Heart right ventricle (tissue), 16 donors: ENCODE data around the gene PELI3. TPM values are rescaled to one million over a fixed set of nuclear protein-coding genes. Genes with fewer than 3 reads are reported as not detected.
"Not testable (repeated sequence)": the region's sequence is repeated elsewhere in the genome, so short reads cannot be mapped to it uniquely, and the experiment has no call there.

Source experiments
- ATAC-seq, 8 donors: fragments of 200-7000 bp; cut with Tn5 transposase; one replicate each; pipeline ENCODE4 v1.9.1; 2020; ENCODE audit warnings: mild to moderate bottlenecking in 8 of 8, moderate library complexity in 8 of 8, moderate number of reproducible peaks in 1 of 8
- DNase-seq, 2 donors: peaks; one replicate each; pipeline ENCODE4 v3.0.0-alpha.2; 2020
- H3K27ac ChIP-seq, 10 donors: fragments of 200-600 bp; sonication (generic) in 2 of 10; one replicate each; pipeline versions ENCODE4 v1.5.0 to v1.8.0; 2020 to 2022; ENCODE audit warnings: mild to moderate bottlenecking in 3 of 10
- H3K27me3 ChIP-seq, 7 donors: fragments of 200-600 bp; one replicate each; pipeline ENCODE4 v1.8.0; 2021 to 2022; ENCODE audit warnings: mild to moderate bottlenecking in 2 of 7
- H3K36me3 ChIP-seq, 9 donors: fragments of 200-600 bp; sonication (generic) in 1 of 9; one replicate each; pipeline versions ENCODE4 v1.5.0 to v1.8.0; 2020 to 2022; ENCODE audit warnings: mild to moderate bottlenecking in 2 of 9
- H3K4me1 ChIP-seq, 9 donors: fragments of 200-600 bp; sonication (generic) in 1 of 9; one replicate each; pipeline versions ENCODE4 v1.5.0 to v1.8.0; 2020 to 2022; ENCODE audit warnings: mild to moderate bottlenecking in 4 of 9
- H3K4me3 ChIP-seq, 10 donors: fragments of 200-600 bp; sonication (generic) in 2 of 10; one replicate each; pipeline versions ENCODE4 v1.5.0 to v1.8.0; 2020 to 2022; ENCODE audit warnings: mild to moderate bottlenecking in 7 of 10, moderate library complexity in 2 of 10
- H3K9me3 ChIP-seq, 11 donors: fragments of 200-600 bp in 10 of 11; sonication (generic) in 2 of 11; one replicate each; pipeline versions ENCODE4 v1.5.0 to v1.8.0; 2013 to 2022; ENCODE audit warnings: mild to moderate bottlenecking in 2 of 11, control low read depth in 1 of 11, moderate library complexity in 1 of 11
- WGBS, 2 donors: extraction: QIAGEN DNeasy Blood & Tissue Kit; methylation state at CpG; one replicate each; pipeline ENCODE4 v1.1.7; 2013; ENCODE audit warnings: inconsistent platforms in 1 of 2; 5-methylcytosine and 5-hydroxymethylcytosine counted together
- intact Hi-C, 10 donors: fragments of 100-400 bp; cut with DNase I; formaldehyde crosslinking; loops; one replicate each; pipeline versions ENCODE4 v1.11.1 to v1.14.2; 2022
- polyA plus RNA-seq, 2 donors: library from polyadenylated mRNA; stranded (reverse); fragments of 200-250 nt; gene quantifications; one replicate each; pipeline ENCODE4 v1.2.3, GENCODE V29; 2013
- total RNA-seq, 10 donors: library from RNA; stranded (reverse); fragmentation: NEBNext Ultra II Directional in 3 of 10; extraction: Animal tissue kit (Norgen Biotek cat#: 25700) in 3 of 10; gene quantifications; one replicate each; pipeline versions ENCODE4 v1.2.1 to v1.2.4, GENCODE V29; 2021 to 2023
- TF ChIP-seq, protein P1 (sequence below), 9 donors: fragments of 200-600 bp; sonication (generic) in 2 of 9; IDR thresholded peaks; one replicate each; pipeline versions ENCODE4 v1.5.0 to v1.8.0; 2021 to 2022; ENCODE audit warnings: antibody characterized with exemption in 9 of 9, mild to moderate bottlenecking in 5 of 9, moderate library complexity in 1 of 9
- donor health status: Arrhythmogenic right ventricular cardiomyopathy.
- donor health status: ischemic (EF 13 %, LVEDD 7.1; RV severe dilation, severe dysfunction).
- donor health status: healthy with polysubstance abuse.
- donor health status: DM: no; HTN: yes; CAD: no.
- donor health status: DM: no; HTN: no; CAD: no.
- donor health status: ischemic (EF 25% LVEDD 6.9; RV normal size, moderate dysfunction).
- donor health status: ischemic (EF 25% LVEDD 5.7; RV mildly dilated, moderate dysfunction).
- donor health status: healthy.
- donor health status: DM: yes; HTN: yes; CAD: no.
- donor health status: Ischemic cardiomyopathy.
- donor health status: ischemic (EF 35%, LVEDD 5.7; RV mildly dilated, moderate dysfunction).
- donor health status: nonischemic (EF 11% LVEDD 7.7; RV severe dilation, severe dysfunction).
- donor health status: DM: yes; HTN: yes; CAD: no.
- donor health status: PGD.
- donor health status: ischemic (EF 29% LVEDD 5.4; RV normal size, mild dysfunction).
- donor health status: nonischemic (EF 23%, LVEDD 6.1; RV moderate dilation, normal function).

The PELI3 gene
- total and polyA plus RNA-seq, 12 donors: 3.5 to 10.9 (median 6.5) TPM

GRCh38 chr11:66426314-66426713 is 40.4 kb upstream of the PELI3 start:
- peaks cover 0 to 2% (median 1%) of the 10 kb centered on the region in 9 donors for H3K4me1 ChIP-seq
- intact Hi-C loops: no loop called here
- H3K27ac ChIP-seq: no peak overlapping the region
- H3K4me3 ChIP-seq: no peak overlapping the region
- no peaks in the 10 kb centered on the region for H3K27me3 ChIP-seq
- WGBS, 2 donors: 64 to 76% methylated on average over 23 of the region's 23 CpGs
- ATAC-seq: no peak
- TF ChIP-seq, protein P1, sequence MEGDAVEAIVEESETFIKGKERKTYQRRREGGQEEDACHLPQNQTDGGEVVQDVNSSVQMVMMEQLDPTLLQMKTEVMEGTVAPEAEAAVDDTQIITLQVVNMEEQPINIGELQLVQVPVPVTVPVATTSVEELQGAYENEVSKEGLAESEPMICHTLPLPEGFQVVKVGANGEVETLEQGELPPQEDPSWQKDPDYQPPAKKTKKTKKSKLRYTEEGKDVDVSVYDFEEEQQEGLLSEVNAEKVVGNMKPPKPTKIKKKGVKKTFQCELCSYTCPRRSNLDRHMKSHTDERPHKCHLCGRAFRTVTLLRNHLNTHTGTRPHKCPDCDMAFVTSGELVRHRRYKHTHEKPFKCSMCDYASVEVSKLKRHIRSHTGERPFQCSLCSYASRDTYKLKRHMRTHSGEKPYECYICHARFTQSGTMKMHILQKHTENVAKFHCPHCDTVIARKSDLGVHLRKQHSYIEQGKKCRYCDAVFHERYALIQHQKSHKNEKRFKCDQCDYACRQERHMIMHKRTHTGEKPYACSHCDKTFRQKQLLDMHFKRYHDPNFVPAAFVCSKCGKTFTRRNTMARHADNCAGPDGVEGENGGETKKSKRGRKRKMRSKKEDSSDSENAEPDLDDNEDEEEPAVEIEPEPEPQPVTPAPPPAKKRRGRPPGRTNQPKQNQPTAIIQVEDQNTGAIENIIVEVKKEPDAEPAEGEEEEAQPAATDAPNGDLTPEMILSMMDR (IDR thresholded peaks at IDR 0.05): no peak
- peaks cover 0 to 7% (median 0%) of the 10 kb centered on the region in 11 donors for H3K9me3 ChIP-seq
- no peak for DNase-seq
- no peaks in the 10 kb centered on the region for H3K36me3 ChIP-seq

- TF ChIP-seq, protein P1 (IDR thresholded peaks at IDR 0.05): no peak
- no peak overlapping the region for H3K4me3 ChIP-seq
- WGBS, 2 donors: 87 to 91% methylated on average over 2 of the region's 2 CpGs
- intact Hi-C loops: no loop called here
- no peak overlapping the region for H3K27ac ChIP-seq
- DNase-seq: no peak
- H3K4me1 ChIP-seq: no peaks in the 10 kb centered on the region
- no peaks in the 10 kb centered on the region for H3K27me3 ChIP-seq
- peaks cover 0 to 22% (median 0%) of the 10 kb centered on the region in 9 donors for H3K36me3 ChIP-seq
- no peaks in the 10 kb centered on the region for H3K9me3 ChIP-seq
- no peak for ATAC-seq
These were observed 37.8 kb upstream of the PELI3 start for GRCh38 chr11:66428933-66429332.

DNA sequence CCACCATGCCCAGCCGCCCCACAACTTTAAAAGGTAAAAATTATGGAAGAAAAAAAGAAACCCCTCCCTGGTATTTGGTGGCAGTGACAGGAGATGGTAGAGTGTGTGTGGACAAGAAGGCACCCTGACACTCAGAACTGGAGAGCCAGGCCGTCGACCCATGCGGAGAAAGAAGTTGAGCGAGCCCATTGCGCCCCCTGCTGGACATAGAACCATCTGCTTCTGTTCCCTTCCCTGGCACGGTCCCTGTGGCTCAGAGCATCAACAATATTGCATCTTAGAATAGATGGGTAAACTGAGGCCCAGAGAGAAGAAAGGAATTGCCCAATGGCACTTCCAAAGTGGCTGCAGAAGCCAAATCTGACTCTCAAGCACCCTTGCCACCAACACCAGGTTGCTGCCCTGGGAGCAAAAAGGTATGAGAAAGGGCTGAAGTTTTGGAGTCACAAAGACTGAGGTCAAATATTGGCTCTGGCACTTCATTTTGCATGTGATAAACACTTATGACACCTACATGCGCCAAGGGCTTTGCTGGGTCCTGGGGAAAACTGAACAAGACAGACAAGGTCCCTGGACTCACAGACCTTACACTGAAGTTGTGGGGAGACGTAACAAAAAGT is 36.6 kb upstream of the PELI3 start:
- no peak overlapping the region for H3K27ac ChIP-seq
- WGBS, 2 donors: 27 to 31% methylated on average over 9 of the region's 9 CpGs
- no peaks in the 10 kb centered on the region for H3K9me3 ChIP-seq
- peak; percentile 54 to 68 for DNase-seq
- H3K36me3 ChIP-seq: peaks cover 0 to 33% (median 4%) of the 10 kb centered on the region in 9 donors
- H3K4me1 ChIP-seq: no peaks in the 10 kb centered on the region
- H3K4me3 ChIP-seq: no peak overlapping the region
- peak; percentile 64 to 91 (median 76) for ATAC-seq
- TF ChIP-seq, protein P1 (IDR thresholded peaks at IDR 0.05): peak; percentile 59 to 88 (median 73)
- no peaks in the 10 kb centered on the region for H3K27me3 ChIP-seq
- intact Hi-C loops: loop anchor here in 5 of 10 donors (1.0 to 2.0 kb wide), 2 partner anchors 21 to 22 kb away; no protein-coding TSS in a partner anchor

DNA sequence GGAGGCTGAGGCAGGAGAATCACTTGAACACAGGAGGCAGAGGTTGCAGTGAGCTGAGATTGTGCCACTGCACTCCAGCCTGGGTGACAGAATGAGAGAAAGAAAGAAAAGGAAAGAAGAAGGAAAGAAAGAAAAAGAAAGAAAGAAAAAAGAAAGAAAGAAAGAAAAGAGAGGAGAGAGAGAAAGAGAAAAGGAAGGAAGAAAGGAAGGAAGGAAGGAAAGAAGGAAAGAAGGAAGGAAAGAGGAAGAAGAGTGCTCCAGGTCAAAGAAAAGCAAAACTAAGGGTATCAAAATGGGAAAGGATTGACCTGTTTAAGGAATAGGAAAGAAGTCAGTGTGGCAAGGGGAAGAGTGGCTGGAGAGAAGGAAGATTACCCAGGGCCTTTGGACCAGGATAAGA is 35.4 kb upstream of the PELI3 start:
- not testable (repeated sequence) for H3K27ac ChIP-seq, H3K4me3 ChIP-seq, DNase-seq, H3K4me1 ChIP-seq, ATAC-seq, H3K27me3 ChIP-seq, H3K9me3 ChIP-seq
- intact Hi-C loops: loop anchor here in 2 of 10 donors (2.0 kb wide), 1 partner anchor 22 kb away; no protein-coding TSS in a partner anchor
- peaks cover 0 to 45% (median 15%) of the 10 kb centered on the region in 9 donors for H3K36me3 ChIP-seq

DNA sequence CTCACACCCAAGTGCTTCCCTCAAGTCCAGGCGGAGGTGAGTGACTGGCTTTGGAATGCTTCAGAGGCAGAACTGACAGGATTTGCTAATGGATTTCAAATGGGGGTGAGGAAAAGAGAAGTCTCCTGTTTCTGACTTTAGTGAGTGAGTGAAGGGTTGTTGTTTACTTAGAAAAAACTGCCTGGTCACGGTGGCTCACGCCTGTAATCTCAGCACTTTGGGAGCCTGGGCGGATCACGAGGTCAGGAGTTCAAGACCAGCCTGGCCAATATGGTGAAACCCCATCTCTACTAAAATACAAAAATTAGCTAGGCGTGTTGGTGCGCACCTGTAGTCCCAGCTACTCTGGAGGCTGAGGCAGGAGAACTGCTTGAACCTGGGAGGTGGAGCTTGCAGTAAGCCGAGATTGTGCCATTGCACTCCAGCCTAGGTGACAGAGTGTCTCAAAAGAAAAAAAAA is 34.8 kb upstream of the PELI3 start:
- intact Hi-C loops: loop anchor here in 2 of 10 donors (2.0 kb wide), 1 partner anchor 23 kb away; no protein-coding TSS in a partner anchor
- H3K9me3 ChIP-seq, H3K27me3 ChIP-seq, DNase-seq, H3K27ac ChIP-seq, H3K4me1 ChIP-seq, H3K4me3 ChIP-seq, ATAC-seq: not testable (repeated sequence)
- WGBS, 2 donors: 88 to 91% methylated on average over 8 of the region's 8 CpGs
- peaks cover 0 to 51% (median 15%) of the 10 kb centered on the region in 9 donors for H3K36me3 ChIP-seq
